HT-29 (cell line): ENCODE data around the gene MRGPRE. TPM values are rescaled to one million over a fixed set of nuclear protein-coding genes. Genes with fewer than 3 reads are reported as not detected.

Experiments used
- DNase-seq: peaks from one replicate; pipeline ENCODE4 v3.0.0-alpha.2; 2015; ENCODE audit warnings: low spot score
- total RNA-seq: library from RNA; depleted of rRNA; stranded (reverse); fragments of >200 nt; shearing (Covaris generic); gene quantifications from 2 replicates; pipeline ENCODE4 v1.2.3, GENCODE V29; 2014

The MRGPRE gene
- total RNA-seq, 1 experiment from 2014 or later = 0.36 TPM

DNA sequence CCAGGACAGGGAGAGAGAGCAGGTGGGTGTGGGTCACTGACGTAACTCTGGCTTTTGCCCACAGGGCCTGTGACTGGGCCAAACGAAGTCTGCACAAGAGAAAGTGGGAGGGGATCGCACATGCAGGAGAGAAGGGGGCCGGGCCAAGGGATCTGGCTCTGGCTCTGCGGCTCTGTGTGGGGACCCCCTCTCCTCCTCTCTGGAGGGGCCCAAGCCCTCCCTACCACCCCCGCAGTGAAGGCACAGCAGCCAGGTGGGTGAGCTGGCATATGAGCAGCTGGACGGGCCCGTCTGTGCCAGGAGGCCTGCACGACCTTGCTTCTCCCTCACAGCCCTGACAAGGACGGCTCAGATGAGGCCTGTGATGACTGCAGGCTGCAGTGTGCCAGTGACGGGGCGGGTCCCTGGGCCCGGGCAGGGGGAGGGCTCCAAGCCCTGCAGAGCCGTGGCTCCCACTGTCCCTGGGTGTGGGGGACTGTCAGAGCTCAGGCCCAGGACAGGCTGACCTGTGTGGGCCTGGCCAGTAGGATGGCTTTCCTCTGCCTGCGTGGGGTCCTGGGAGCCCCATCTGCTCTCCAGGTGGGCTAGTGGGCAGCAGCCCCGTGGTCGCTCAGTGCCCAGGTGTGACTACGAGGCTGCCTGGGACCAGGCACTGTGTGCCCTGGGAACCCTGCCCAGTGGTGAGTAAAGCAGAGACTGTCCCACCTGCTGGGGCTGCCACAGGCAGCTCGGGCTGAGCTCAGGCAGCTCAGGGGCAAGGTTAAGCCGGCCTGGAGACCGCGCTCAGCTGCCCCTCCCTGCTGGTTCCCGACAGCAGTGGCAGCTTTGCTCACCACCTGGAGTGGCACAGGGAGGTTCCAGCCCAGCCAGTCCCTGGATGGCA lies 35.8 kb downstream of the MRGPRE start:
- no peak for DNase-seq

DNA sequence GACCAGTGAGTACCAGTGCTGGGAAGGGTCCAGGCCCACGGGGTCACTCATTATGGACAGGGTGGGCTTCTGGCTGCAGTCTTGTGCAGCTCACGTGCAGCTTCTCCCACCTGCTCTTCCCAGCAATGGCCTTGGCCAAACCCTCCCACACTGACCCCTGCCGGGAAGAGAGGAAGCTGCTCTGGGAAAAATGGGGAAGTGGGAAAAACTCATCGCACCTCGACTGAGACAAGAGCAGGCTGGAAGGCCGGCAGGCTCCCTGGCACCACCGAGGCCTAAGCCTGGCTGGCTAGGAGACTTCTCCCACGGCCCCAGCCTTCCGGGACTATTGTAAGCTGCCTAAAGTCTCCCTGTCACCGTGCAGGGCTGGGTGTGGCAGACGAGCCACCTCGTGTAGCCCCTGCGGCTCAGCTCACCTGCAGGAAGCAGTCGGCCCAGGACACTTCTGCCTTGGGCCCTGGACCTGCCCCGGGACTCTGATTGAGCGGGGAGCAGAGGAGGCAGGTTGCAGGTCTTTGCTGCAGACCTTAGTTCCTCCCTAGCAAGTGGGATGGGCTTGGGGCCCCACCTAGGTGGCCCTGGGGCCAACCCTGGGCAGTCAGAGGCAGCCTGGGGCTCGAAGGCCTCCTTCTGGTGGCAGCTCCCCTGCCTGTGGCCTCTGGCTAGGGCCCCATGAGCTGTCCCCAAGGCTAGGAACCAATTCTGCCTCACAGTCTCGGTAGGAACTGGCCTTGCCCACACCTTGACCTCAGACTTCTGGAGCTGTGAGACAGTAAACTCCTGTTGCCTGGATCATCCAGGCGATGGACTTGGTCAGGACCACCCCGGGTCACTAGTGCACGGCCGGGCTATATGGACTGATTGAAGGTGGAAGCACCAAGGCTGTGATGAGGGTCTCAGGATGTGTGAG lies 36.7 kb downstream of the MRGPRE start:
- peak; percentile 35 for DNase-seq

DNA sequence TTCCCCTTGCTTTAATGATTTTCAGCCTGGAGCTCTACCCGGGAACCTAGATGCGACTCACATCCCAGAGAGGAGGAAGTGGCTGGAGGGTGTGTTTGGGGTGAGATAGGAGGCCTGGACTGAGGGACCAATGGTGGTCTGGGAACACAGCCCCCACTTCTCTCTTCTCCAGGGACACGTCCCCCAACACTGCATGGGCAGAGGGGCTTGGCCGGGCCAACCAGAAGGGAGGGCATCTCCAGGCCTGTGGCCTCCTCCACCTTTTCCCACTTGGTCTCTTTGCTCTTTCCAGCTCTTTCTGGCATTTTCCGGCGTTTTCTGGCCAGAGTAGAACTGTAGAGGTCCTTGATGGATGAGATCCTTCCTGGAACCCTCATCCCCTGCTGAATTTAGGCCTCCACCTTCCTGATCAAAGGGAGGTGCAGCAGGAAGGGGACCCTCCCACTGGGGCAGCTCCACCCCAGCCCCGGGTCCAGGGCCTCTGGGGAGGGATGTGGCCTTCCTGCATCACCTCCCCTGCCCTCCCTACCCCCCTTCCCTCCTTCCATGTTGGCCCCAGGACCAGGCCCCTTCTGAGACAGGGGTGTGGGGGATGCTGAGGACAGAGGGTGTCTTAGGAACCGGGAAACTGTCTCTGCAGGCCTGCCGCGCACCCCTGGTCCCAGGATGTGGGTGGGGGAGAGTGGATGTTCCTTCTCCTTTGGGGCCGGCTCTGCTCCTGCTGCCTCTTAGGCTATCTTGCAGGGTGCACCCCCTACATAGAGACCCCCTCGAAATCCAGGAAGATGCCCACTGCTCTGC lies 38.0 kb downstream of the MRGPRE start:
- no peak for DNase-seq

DNA sequence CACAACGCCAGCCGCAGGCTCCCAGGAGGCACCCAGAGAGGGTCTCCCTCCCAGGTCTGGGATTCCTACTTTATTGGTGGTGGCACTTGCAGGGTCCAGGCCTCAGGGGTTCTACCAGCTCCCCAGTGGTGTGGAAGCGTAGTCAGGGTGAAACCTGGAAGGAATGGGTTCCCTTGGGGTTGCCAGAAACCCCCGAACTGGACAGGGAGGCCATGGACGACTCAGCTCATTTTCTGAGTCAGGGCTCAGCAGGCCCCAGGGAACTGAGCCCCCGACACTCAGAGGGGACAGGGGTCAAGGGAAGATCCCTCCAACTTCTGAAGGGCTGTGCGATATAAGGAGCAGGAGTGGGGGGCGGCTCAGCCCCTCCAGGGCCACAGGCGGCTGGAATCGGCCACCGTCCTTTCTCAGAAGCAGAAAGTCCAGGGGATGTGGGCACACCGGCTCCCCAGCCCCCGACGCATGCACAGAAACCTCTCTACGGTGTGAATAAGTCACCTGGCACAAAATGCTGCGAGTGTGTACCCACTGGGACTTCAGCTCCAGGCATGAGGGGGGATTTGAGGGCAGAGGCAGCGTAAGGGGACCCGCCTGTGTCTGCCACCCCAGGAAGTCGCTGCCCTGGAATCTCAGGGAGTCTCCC lies 38.7 kb downstream of the MRGPRE start:
- DNase-seq = no peak

DNA sequence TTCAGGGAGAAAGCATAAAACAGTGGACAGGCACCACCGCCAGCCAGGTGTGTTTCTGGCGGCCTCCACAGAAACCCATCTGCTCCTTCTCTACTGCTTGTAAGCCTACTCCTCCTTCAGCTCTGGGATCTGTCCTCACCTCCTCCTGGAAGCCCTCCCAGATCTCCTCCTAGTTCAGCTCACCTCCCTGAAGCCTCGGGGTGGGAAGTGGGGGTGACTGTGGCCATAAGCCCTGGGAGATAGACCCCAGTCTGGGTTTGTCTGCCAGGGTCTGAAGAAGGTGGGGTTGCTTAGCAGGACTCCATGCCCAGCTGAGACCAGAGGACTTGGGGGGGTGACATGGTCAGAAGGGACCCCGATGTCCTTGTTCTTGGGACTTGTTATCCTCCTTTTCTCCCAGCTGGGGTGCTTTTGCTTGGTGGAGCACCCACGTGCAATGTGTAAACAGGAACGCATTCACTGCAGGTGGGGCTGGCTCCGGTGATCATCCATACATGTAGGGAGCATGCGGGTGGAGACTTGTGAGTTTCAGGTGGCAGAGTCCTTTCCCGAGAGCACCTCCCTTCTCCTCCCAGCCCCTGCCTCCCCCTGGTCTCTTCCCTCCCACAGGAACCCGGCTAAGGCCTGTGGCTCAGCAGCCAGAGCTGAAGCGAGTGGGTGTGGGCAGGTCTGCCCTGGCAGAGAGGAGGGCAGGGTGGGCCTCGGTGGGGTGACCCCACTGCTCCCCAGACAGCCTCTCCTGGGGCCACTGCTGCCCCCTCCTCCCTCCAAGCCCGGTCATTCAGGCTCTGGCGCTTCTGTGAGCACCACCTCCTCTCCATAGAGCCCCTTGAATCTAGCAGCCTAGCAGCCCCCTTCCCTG lies 39.5 kb downstream of the MRGPRE start:
- DNase-seq = no peak

DNA sequence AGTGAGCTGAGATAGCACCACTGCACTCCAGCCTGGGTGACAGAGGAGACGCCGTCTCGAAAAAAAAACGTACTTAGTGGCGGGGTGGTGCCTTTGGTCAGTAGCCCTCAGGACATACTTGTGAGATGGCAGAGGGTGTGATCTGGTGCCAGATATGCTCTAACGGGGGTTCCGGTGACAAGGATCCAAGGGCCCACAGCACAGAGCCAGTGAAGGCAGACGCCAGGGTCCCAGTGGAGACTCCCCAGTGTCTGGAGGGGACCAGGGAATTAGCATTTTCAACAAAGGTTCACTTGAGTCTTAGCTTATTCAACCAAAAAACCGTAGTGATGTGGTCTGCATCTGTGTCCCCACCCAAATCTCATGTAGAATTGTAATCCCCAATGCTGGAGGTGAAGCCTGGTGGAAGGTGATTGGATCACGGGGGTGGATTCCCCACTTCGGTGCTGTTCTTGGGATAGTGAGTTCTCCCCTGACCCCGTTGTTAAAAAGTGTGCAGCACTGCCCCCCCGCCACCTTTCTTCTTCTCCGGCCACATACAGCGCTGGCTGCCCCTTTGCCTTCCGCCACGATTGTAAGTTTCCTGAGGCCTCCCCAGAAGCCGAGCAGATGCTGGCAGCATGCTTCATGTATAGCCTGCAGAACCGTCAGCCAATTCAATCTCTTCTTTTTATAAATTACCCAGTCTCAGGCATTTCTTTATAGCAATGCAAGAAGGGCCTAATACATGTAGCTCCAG lies 40.5 kb downstream of the MRGPRE start:
- no peak for DNase-seq

DNA sequence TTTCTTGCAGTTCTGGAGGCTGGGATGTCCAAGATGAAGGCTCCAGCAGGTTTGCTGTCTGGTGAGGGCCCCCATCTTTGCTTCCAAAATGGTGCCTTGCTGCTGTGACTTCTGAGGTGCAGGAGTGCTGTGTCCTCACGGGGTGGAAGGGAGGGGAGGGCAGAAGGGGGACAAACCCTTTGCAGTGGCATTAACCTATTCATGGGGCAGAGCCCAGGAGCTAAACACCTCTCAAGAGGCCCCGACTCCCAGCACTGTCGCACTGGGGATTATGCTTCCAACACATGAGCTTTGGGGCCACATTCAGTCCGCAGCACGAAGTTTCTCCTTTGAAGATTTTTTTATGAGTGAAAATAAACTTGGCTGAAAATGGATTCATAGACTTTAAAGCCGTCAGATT lies 41.6 kb downstream of the MRGPRE start:
- DNase-seq = no peak

DNA sequence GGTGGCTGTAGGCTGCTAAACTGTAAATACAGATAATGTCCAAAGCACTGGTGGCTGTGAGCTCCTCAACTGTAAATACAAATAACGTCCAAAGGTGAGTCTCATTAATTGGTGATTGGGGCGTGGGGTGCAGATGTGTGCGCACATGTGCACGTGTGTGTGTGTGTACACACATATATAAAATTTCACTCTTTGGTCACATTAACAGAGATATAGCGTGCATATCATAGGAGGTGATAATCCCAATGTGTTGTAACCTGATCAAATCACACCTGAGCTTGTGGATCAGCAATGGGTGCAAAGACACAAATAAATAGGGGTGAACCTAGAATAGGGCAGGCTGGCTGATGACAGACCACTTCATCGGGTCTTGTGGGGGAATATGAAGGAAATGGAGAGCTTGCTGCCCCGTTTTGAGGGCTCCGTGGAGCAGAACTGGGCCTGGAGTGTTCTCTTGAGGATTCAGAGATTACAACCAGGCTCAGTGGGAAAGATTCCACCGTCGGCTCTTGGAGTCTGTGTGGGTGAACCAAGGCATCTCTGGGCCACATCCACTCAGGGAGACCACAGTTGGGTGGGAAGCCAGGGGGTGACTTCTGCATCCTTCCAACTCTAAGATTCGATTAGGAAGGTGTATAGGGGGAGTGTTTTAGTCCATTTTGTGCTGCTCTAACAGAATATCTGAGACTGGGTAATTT lies 42.2 kb downstream of the MRGPRE start:
- DNase-seq = no peak

DNA sequence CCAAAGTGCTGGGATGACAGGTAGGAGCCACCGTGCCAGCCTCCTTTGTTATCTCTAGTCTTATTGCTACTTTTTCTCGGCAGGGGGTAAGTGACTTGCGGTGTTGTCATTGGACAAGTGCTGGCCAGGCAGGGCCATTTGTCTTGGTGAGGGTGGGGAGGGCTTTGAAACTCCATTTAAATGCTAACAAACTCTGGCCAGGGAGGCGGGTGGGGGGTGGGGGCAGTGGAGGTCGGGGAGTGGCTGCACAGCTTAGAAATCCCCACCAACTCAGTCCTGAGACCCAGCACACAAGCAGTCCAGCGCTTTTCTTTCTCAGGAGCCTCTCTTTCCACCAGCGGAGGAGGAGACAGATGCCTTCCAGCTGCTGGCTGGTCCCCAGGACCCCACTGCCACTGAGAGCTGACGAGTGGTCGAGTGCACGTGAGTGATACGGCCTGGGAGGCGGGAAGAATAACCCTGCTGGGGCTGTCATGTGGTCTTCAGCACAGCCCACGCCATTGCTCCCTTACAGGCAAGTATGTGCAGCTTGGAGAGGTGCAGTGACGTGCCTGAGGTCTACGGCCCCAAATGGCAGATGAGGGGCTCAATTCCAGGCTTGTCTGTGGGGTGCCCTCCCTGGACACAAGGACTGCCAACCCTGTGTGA lies 42.9 kb downstream of the MRGPRE start:
- no peak for DNase-seq

DNA sequence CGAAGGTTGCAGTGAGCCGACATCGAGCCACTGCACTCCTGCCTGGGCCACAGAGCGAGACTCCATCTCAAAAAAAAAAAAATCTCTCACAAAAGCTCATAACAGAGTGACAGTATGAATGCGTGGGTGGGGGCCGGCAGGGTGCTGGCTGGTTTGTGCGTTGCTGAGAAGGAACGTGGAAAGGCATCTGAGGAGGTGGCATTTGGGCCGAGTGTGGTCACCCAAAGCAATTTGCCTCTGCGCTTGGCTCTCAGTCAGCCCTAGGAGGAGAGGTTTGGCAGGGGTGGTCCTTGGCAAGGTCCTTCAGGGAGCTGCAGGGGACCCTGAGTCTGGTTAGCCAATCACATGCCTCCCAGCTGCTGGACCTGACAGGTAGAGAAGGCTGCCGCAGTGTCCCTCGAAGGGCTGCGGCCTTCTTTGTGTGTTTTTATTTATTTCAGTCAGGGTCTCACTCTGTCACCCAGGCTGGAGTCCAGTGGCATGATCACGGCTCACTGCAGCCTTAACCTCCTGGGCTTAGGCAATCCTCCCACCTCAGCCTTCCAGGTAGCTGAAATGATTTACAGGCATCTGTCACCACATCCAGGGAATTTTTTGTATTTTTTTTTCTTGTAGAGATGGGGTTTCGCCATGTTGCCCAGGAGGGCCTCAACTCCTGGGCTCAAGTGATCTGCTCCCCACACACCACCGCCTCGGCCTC lies 43.6 kb downstream of the MRGPRE start:
- DNase-seq = no peak

DNA sequence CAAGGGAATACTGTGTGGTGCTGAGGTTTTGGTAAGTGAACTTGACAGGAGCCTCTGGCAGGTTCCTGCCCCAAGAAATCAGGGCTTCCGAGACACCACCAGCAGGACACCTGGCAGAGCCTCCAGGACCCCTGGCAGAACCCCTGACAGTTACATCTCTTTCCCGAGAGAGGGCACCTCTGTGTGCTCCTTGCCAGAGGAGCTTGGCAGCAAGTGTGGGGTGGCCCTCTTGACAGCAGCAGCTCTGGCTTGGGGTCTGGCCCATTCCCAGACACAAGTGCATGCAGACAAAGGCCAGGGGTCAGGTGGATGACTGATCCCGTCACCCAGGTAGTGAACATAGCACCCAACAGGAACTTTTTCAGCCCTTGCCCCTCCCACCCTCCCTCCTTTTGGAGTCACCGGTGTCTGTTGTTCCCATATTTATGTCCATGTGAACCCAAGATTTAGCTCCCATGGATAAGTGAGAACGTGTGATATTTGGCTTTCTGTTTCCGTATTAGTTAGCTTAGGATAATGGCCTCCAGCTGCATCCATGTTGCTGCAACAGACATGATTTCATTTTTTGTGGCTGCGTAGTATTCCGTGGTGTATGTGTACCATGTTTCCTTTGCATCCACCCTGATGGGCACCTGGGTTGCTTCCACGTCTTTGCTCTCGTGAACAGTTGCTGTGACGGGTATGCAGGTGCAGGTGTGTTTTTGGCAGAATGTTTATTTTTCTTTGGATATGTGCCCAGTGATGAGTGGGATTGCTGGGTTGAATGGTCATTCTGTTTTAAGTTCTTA lies 45.9 kb downstream of the MRGPRE start:
- no peak for DNase-seq

DNA sequence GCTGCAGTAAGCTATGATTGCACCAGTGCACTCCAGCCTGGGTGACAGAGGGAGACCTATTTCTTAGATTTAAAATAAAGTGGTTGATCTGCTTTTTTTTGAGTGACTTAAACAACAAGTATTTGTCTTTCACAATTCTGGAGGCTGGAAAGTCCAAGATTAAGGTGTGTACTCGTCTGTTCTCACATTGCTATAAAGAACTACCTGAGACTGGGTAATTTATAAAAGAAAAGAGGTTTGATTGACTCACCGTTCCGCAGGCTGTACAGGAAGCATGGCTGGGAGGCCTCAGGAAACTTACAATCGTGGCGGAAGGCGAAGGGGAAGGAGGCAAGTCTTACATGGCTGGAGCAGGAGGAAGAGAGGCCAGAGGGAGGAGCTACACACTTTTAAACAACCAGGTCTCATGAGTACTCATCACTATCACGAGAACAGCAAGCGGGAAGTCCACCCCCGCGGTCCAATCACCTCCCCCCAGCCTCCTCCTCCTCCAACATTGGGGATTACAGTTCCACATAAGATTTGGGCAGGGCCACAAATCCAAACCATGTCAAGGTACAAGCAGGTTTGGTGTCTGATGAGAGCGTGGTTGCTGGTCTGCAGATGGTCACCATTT lies 47.4 kb downstream of the MRGPRE start:
- DNase-seq = no peak

DNA sequence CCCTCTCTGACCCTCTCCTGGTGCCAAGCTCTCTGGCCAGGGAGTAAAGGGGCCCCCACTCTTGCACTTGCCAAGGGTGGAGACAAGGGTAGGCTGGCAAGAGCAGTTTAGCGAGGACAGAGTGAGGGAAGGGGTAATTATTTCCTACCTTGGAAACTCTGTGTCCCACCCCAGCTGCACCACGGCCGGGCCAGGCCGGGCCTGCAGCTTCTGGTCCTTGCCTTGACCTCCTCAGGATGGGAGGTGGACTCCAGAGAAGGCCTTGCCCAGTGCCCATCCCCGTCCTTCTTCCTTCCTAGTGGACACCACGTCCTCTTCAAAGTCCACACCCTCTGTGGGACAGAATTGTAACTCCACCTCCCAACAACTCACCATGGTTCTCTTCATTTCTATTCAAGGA lies 48.7 kb downstream of the MRGPRE start:
- no peak for DNase-seq

DNA sequence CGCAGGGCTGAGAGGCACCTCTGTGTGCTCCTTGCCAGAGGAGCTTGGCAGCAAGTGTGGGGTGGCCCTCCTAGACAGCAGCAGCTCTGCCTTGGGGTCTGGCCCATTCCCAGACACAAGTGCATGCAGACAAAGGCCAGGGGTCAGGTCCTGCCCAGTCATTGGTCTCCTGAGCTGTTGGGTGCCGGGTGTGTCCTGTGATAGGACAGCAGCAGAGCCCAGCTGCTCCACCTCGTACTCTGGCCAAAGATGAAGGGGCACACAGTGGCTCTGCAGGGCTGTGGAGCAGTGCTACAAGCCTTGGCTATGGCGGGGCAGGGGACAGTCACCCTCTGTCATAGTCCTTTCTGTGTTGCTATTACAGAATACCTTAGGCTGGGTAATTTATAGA lies 49.8 kb downstream of the MRGPRE start:
- DNase-seq = no peak

DNA sequence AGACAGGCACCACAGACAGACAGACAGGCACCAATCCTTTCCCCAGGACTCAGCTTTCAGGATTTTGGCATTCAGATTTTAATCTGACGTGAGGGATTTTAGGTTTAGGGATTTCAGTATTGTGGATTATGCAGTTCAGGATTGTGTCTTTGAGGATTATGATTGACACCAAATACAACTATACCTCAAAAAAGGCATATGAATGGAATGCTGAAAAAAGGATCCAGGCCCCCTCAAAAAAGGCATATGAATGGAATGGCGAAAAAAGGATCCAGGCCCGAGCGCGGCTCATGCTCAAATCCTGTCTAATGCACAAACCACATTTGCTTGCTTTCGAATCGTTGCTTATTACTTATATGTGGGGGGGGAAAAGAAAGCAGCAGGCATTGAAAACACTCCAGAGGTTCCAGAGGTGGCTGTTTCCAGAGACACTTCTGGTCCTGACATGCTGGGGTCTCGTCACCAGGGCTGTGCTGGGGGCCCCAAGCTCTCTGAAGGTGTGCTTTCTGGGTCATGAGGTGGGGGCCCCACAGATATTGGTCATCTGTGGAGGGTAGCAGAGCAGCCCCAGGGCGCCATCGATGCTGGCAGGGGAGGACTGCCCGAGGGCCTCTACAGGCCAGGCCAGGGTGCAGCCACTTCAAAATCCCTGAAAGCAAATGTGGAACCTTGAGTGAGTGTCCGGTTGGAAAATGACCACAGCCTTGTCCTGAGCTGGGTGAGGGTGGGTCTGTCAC lies 50.3 kb downstream of the MRGPRE start:
- no peak for DNase-seq

DNA sequence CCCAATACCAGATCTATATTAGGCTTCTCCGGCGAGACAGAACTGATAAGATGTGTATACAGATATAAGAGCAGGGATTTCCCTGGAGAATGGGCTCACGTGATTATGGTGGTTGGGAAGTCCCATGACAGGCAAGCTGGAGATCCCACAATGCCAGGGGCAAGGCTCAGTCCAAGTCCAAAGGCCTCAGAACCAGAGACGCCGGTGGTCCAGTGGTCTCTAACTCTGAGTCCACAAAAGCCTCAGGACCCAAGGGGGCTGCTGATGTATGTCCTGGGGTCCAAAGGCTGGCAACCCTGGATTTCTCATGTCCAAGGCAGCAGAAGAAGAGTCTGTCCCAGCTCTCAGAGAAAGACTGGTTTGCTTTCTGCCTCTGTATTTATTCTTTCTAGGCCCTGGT lies 51.3 kb downstream of the MRGPRE start:
- no peak for DNase-seq
